Upper lobe of right lung (tissue), 1 donor: ENCODE results near the gene RNF144B. TPM values are rescaled to one million over a fixed set of nuclear protein-coding genes. Genes with fewer than 3 reads are reported as not detected.
A peak's percentile ranks its signal among the peaks of the same experiment; 100 is the strongest.

Source experiments
- ATAC-seq: fragments of 200-7000 bp; cut with Tn5 transposase; one replicate; pipeline ENCODE4 v1.9.1; 2020; ENCODE audit warnings: mild to moderate bottlenecking, moderate library complexity
- DNase-seq: peaks from one replicate; pipeline ENCODE4 v3.0.0-alpha.2; 2020
- H3K27ac ChIP-seq: fragments of 200-600 bp; one replicate; pipeline ENCODE4 v1.8.0; 2022
- H3K27me3 ChIP-seq: fragments of 200-600 bp; one replicate; pipeline ENCODE4 v1.8.0; 2022; ENCODE audit warnings: mild to moderate bottlenecking
- H3K36me3 ChIP-seq: fragments of 200-600 bp; one replicate; pipeline ENCODE4 v1.8.0; 2022
- H3K4me1 ChIP-seq: fragments of 200-600 bp; one replicate; pipeline ENCODE4 v1.8.0; 2022
- H3K4me3 ChIP-seq: fragments of 200-600 bp; one replicate; pipeline ENCODE4 v1.8.0; 2022; ENCODE audit warnings: mild to moderate bottlenecking
- H3K9me3 ChIP-seq: fragments of 200-600 bp; one replicate; pipeline ENCODE4 v1.8.0; 2022
- CTCF ChIP-seq: fragments of 200-600 bp; IDR thresholded peaks from one replicate; pipeline ENCODE4 v1.8.0; 2022; ENCODE audit warnings: antibody characterized with exemption
- intact Hi-C: fragments of 100-400 bp; cut with DNase I; formaldehyde crosslinking; loops from one replicate; pipeline ENCODE4 v1.11.0; 2022
- total RNA-seq: library from RNA; stranded (reverse); fragmentation: NEBNext Ultra II Directional; extraction: Animal tissue kit (Norgen Biotek cat#: 25700); gene quantifications from one replicate; pipeline ENCODE4 v1.2.1, GENCODE V29; 2021
- donor health status: DM: no; HTN: yes; CAD: no; lungs with severe emphysema.

The RNF144B gene
- total RNA-seq, 1 donor from 2014 or later, result 82.4 TPM

- no peak overlapping the region for H3K4me3 ChIP-seq
- TF ChIP-seq CTCF, result no peak
- H3K27ac ChIP-seq, result no peak overlapping the region
- H3K27me3 ChIP-seq, result no peaks in the 10 kb centered on the region
- intact Hi-C loops, result no loop called here
- DNase-seq (no peak), ATAC-seq (peak; percentile 82)
- peaks cover 18% of the 10 kb centered on the region for H3K4me1 ChIP-seq
- peaks cover 4% of the 10 kb centered on the region for H3K36me3 ChIP-seq
- no peaks in the 10 kb centered on the region for H3K9me3 ChIP-seq
Measured at GRCh38 chr6:18431581-18431980, 44.4 kb downstream of the RNF144B start.

- Histone ChIP-seq H3K4me1 (peaks cover 21% of the 10 kb centered on the region), H3K36me3 (peaks cover 4% of the 10 kb centered on the region), H3K27me3 (no peaks in the 10 kb centered on the region), H3K4me3 (no peak overlapping the region), H3K27ac (no peak overlapping the region), H3K9me3 (no peaks in the 10 kb centered on the region)
- ATAC-seq (peak; percentile 52), DNase-seq (no peak)
- TF ChIP-seq CTCF, result no peak
- intact Hi-C loops, result no loop called here
Measured at GRCh38 chr6:18432180-18432579, 45.0 kb downstream of the RNF144B start.

GRCh38 chr6:18432619-18433018 is 45.5 kb downstream of the RNF144B start:
- intact Hi-C loops, result no loop called here
- H3K4me1 ChIP-seq, result peaks cover 19% of the 10 kb centered on the region
- ATAC-seq, result no peak

DNA sequence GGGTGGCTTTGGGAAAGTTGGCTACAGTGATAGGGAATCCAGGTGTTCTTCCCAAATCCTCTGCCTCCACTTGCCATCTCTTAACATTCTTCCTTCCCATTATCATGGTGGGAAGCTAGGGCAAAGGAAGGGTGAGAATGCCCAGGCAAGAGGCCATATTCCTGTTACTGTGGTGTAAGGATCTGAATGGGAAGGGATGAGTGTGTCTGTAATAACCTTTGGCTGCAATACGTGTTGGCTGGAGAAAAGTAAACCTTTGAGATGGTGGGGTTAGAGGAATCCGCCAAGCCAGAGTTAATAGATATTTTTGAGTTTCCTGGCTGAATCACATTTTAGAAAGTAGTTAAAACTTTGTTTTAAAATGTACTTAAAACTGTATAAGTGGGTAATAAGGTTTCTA is 45.9 kb downstream of the RNF144B start:
- no peaks in the 10 kb centered on the region for H3K9me3 ChIP-seq
- no peak for DNase-seq
- peaks cover 15% of the 10 kb centered on the region for H3K4me1 ChIP-seq
- intact Hi-C loops, result no loop called here
- H3K27me3 ChIP-seq, result no peaks in the 10 kb centered on the region
- H3K36me3 ChIP-seq, result peaks cover 4% of the 10 kb centered on the region
- ATAC-seq, result no peak
- no peak overlapping the region for H3K4me3 ChIP-seq
- peak overlapping the region; percentile 9 for H3K27ac ChIP-seq
- no peak for TF ChIP-seq CTCF

More at GRCh38 chr6:18432619-18433018, 45.5 kb downstream of the RNF144B start:
- no peaks in the 10 kb centered on the region for H3K27me3 ChIP-seq
- no peaks in the 10 kb centered on the region for H3K9me3 ChIP-seq
- peak overlapping the region; percentile 9 for H3K27ac ChIP-seq
- H3K4me3 ChIP-seq, result no peak overlapping the region
- H3K36me3 ChIP-seq, result peaks cover 4% of the 10 kb centered on the region
- no peak for DNase-seq
- TF ChIP-seq CTCF, result no peak

DNA sequence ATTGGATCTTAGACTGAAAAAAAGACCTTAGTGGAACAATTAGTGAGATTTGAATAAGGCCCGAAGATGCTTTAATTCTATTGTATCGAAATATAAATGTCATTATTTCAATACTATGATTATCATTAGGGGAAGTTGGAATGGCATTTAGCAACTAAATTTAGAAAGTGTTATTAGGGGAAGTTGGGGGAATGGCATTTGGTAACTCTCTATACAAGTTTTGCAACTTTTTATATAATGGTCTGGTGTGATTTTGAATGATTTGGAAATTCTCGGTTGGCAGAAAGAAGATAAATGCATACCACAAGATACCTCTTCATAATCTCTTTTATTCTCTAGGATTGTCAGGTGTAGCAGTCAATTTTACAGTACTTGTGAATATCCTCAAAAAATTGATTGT is 49.2 kb downstream of the RNF144B start:
- H3K27ac ChIP-seq, result peak overlapping the region; percentile 17
- intact Hi-C loops, result no loop called here
- TF ChIP-seq CTCF, result no peak
- H3K27me3 ChIP-seq, result no peaks in the 10 kb centered on the region
- no peaks in the 10 kb centered on the region for H3K9me3 ChIP-seq
- no peak overlapping the region for H3K4me3 ChIP-seq
- peaks cover 13% of the 10 kb centered on the region for H3K4me1 ChIP-seq
- no peak for ATAC-seq
- no peaks in the 10 kb centered on the region for H3K36me3 ChIP-seq
- no peak for DNase-seq

GRCh38 chr6:18439581-18439980 is 52.4 kb downstream of the RNF144B start:
- Histone ChIP-seq H3K27ac (no peak overlapping the region), H3K27me3 (no peaks in the 10 kb centered on the region), H3K9me3 (no peaks in the 10 kb centered on the region), H3K4me1 (peaks cover 8% of the 10 kb centered on the region), H3K36me3 (no peaks in the 10 kb centered on the region), H3K4me3 (no peak overlapping the region)
- intact Hi-C loops, result no loop called here
- TF ChIP-seq CTCF, result no peak
- DNase-seq, result no peak
- peak; percentile 52 for ATAC-seq
